KMS-11 (cell line): ENCODE results near the gene PLPP1.

Experiments
- H2AFZ ChIP-seq: fragments of 200-600 bp; sonication (generic); 2 replicates; pipeline ENCODE4 v1.6.1; 2016; ENCODE audit warnings: antibody characterized with exemption, mixed run types, low read depth
- H3K27ac ChIP-seq: fragments of 200-600 bp; sonication (generic); 2 replicates; pipeline ENCODE4 v1.6.1; 2016; ENCODE audit warnings: mild to moderate bottlenecking, mixed run types
- H3K27me3 ChIP-seq: fragments of 200-600 bp; sonication (generic); 2 replicates; pipeline ENCODE4 v1.6.1; 2017; ENCODE audit warnings: mild to moderate bottlenecking, low read depth, mixed run types, moderate library complexity; ENCODE audit not compliant: insufficient read depth
- H3K36me3 ChIP-seq: fragments of 200-600 bp; sonication (generic); 2 replicates; pipeline ENCODE4 v1.6.1; 2017; ENCODE audit warnings: mild to moderate bottlenecking, mixed run types; ENCODE audit not compliant: insufficient read depth
- H3K4me1 ChIP-seq: fragments of 200-600 bp; sonication (generic); 2 replicates; pipeline ENCODE4 v1.6.1; 2016; ENCODE audit warnings: mild to moderate bottlenecking, low read depth, mixed run types; ENCODE audit not compliant: poor library complexity, severe bottlenecking
- H3K4me2 ChIP-seq: fragments of 200-600 bp; sonication (generic); 2 replicates; pipeline ENCODE4 v1.7.0; 2016; ENCODE audit warnings: mild to moderate bottlenecking, mixed run types
- H3K4me3 ChIP-seq: fragments of 200-600 bp; sonication (generic); IDR thresholded peaks from 2 replicates; pipeline ENCODE4 v1.6.1; 2017; ENCODE audit warnings: low read depth, low read length, mixed read lengths; ENCODE audit not compliant: insufficient read depth
- H3K79me2 ChIP-seq: fragments of 200-600 bp; sonication (generic); 2 replicates; pipeline ENCODE4 v1.6.1; 2016; ENCODE audit warnings: low read depth, mixed run types; ENCODE audit not compliant: insufficient read depth
- H3K9ac ChIP-seq: fragments of 200-600 bp; sonication (generic); 2 replicates; pipeline ENCODE4 v1.6.1; 2016; ENCODE audit warnings: mild to moderate bottlenecking, mixed run types
- H4K20me1 ChIP-seq: fragments of 200-600 bp; sonication (generic); 2 replicates; pipeline ENCODE4 v1.6.1; 2016; ENCODE audit warnings: mild to moderate bottlenecking, mixed run types; ENCODE audit not compliant: insufficient read depth
- TF ChIP-seq, protein P1 (sequence below): fragments of 200-600 bp; sonication (generic); conservative IDR thresholded peaks from 2 replicates; pipeline ENCODE4 v1.6.1; 2017; ENCODE audit warnings: low read depth, mild to moderate bottlenecking, antibody characterized with exemption, low read length, moderate library complexity, mixed read lengths

PLPP1 gene

GRCh38 chr5:55534436-55535198 is at the start of gene PLPP1:
TSS of gene PLPP1 (minus strand) at chr5:55534964. CDS start at chr5:55534629, 335 bp downstream.
- Histone ChIP-seq H2AFZ (peak within 1 kb of the TSS; percentile 85), H3K9ac (peak within 1 kb of the TSS; percentile 70), H4K20me1 (no peaks in the 10 kb centered on the region), H3K36me3 (no peaks in the 10 kb centered on the region), H3K4me1 (peaks cover 43% of the 10 kb centered on the region), H3K79me2 (peaks cover 32% of the 10 kb centered on the region; the same call in 1 of the 2 replicates), H3K4me3 (peak within 1 kb of the TSS; percentile 30), H3K27ac (peak within 1 kb of the TSS; percentile 61), H3K4me2 (peak within 1 kb of the TSS; percentile 89), H3K27me3 (no peaks in the 10 kb centered on the region)
- TF ChIP-seq, protein P1, sequence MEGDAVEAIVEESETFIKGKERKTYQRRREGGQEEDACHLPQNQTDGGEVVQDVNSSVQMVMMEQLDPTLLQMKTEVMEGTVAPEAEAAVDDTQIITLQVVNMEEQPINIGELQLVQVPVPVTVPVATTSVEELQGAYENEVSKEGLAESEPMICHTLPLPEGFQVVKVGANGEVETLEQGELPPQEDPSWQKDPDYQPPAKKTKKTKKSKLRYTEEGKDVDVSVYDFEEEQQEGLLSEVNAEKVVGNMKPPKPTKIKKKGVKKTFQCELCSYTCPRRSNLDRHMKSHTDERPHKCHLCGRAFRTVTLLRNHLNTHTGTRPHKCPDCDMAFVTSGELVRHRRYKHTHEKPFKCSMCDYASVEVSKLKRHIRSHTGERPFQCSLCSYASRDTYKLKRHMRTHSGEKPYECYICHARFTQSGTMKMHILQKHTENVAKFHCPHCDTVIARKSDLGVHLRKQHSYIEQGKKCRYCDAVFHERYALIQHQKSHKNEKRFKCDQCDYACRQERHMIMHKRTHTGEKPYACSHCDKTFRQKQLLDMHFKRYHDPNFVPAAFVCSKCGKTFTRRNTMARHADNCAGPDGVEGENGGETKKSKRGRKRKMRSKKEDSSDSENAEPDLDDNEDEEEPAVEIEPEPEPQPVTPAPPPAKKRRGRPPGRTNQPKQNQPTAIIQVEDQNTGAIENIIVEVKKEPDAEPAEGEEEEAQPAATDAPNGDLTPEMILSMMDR, result no peak

- Histone ChIP-seq H3K36me3 (no peaks in the 10 kb centered on the region), H4K20me1 (no peaks in the 10 kb centered on the region), H3K79me2 (no peaks in the 10 kb centered on the region), H3K27ac (no peak overlapping the region), H3K4me2 (no peak overlapping the region), H3K4me3 (no peak overlapping the region), H2AFZ (no peak overlapping the region), H3K4me1 (no peaks in the 10 kb centered on the region), H3K9ac (no peak overlapping the region), H3K27me3 (no peaks in the 10 kb centered on the region)
- TF ChIP-seq, protein P1, result no peak
Observed at GRCh38 chr5:55583578-55583977, 48.8 kb upstream of the PLPP1 start.

- TF ChIP-seq, protein P1, result no peak
- no peaks in the 10 kb centered on the region for H3K79me2 ChIP-seq
- H3K36me3 ChIP-seq, result no peaks in the 10 kb centered on the region
- no peaks in the 10 kb centered on the region for H4K20me1 ChIP-seq
- no peaks in the 10 kb centered on the region for H3K27me3 ChIP-seq
- no peak overlapping the region for H3K4me3 ChIP-seq
- no peak overlapping the region for H3K4me2 ChIP-seq
- H3K4me1 ChIP-seq, result peaks cover under 1% of the 10 kb centered on the region
- H3K9ac ChIP-seq, result no peak overlapping the region
- no peak overlapping the region for H2AFZ ChIP-seq
- no peak overlapping the region for H3K27ac ChIP-seq
Observed at GRCh38 chr5:55582256-55582655, 47.5 kb upstream of the PLPP1 start.

DNA sequence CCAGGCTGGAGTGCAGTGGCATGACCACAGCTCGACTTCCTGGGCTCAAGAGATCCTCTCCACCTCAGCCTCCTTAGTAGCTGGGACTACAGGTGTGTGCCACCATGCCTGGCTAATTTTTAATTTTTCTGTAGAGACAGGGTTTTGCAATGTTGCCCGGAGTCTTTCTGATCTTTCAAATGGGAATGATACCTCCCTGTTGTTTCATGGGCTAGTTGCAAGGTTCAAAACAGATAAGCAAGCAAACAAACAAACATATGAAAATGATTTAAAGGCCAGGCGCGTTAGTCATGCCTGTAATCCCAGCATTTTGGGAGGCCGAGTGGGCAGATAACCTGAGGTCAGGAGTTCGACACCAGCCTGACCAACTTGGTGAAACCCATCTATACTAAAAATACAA is 45.3 kb upstream of the PLPP1 start:
- H3K27ac ChIP-seq, result no peak overlapping the region
- TF ChIP-seq, protein P1, result no peak
- H3K27me3 ChIP-seq, result no peaks in the 10 kb centered on the region
- peaks cover 18% of the 10 kb centered on the region for H3K4me1 ChIP-seq
- H3K79me2 ChIP-seq, result no peaks in the 10 kb centered on the region
- H2AFZ ChIP-seq, result no peak overlapping the region
- H3K9ac ChIP-seq, result no peak overlapping the region
- H3K4me2 ChIP-seq, result no peak overlapping the region
- H3K36me3 ChIP-seq, result no peaks in the 10 kb centered on the region
- no peaks in the 10 kb centered on the region for H4K20me1 ChIP-seq
- no peak overlapping the region for H3K4me3 ChIP-seq
